Measurements from ENCODE around the gene C16orf86.
A peak's percentile ranks its signal among the peaks of the same experiment; 100 is the strongest.

C16orf86 gene

GRCh38 chr16:67666559-67667452, at the start of gene C16orf86, which contains the start of gene ENKD1:
Gene C16orf86, plus strand, starts transcription at chr16:67666814. Its CDS starts 157 bp downstream, at chr16:67666971.
Gene ENKD1, minus strand, starts transcription at chr16:67666750. Its CDS starts 308 bp downstream, at chr16:67666442.
- no peak for TF ChIP-seq CTCF (conservative IDR thresholded peaks at IDR 0.05; ENCODE audit: low read length)
- DNase-seq (ENCODE audit: low read depth) = peak; percentile 71
- H3K4me3 ChIP-seq (ENCODE audit: low read length) = peak within 1 kb of the TSS; percentile 64

GRCh38 chr16:67628216-67628615, 38.4 kb upstream of the C16orf86 start:
- H3K4me3 ChIP-seq (ENCODE audit: low read length) = no peak overlapping the region
- no peak for TF ChIP-seq CTCF (conservative IDR thresholded peaks at IDR 0.05; ENCODE audit: low read length)
- DNase-seq (ENCODE audit: low read depth) = no peak

GRCh38 chr16:67632415-67633172, 34.0 kb upstream of the C16orf86 start:
- TF ChIP-seq CTCF (conservative IDR thresholded peaks at IDR 0.05; ENCODE audit: low read length) = no peak
- no peak overlapping the region for H3K4me3 ChIP-seq (ENCODE audit: low read length)
- DNase-seq (ENCODE audit: low read depth) = peak; percentile 28

GRCh38 chr16:67636713-67637112, 29.9 kb upstream of the C16orf86 start:
- H3K4me3 ChIP-seq (ENCODE audit: low read length) = no peak overlapping the region
- no peak for TF ChIP-seq CTCF (conservative IDR thresholded peaks at IDR 0.05; ENCODE audit: low read length)
- no peak for DNase-seq (ENCODE audit: low read depth)

- TF ChIP-seq CTCF (conservative IDR thresholded peaks at IDR 0.05; ENCODE audit: low read length) = no peak
Measured at GRCh38 chr16:67637625-67638024, 29.0 kb upstream of the C16orf86 start.

GRCh38 chr16:67641779-67642708, 24.6 kb upstream of the C16orf86 start:
- peak; percentile 61 for DNase-seq (ENCODE audit: low read depth)
- TF ChIP-seq CTCF (conservative IDR thresholded peaks at IDR 0.05; ENCODE audit: low read length) = 0 out of 2 replicates have a peak, but pooled peaks have one; percentile 5
- no peak overlapping the region for H3K4me3 ChIP-seq (ENCODE audit: low read length)

More at GRCh38 chr16:67637625-67638024, 29.0 kb upstream of the C16orf86 start:
- no peak for DNase-seq (ENCODE audit: low read depth)
- no peak overlapping the region for H3K4me3 ChIP-seq (ENCODE audit: low read length)

Measured in AG10803 (cell line).